Measurements from ENCODE around the gene C2orf76.

Gene C2orf76

DNA sequence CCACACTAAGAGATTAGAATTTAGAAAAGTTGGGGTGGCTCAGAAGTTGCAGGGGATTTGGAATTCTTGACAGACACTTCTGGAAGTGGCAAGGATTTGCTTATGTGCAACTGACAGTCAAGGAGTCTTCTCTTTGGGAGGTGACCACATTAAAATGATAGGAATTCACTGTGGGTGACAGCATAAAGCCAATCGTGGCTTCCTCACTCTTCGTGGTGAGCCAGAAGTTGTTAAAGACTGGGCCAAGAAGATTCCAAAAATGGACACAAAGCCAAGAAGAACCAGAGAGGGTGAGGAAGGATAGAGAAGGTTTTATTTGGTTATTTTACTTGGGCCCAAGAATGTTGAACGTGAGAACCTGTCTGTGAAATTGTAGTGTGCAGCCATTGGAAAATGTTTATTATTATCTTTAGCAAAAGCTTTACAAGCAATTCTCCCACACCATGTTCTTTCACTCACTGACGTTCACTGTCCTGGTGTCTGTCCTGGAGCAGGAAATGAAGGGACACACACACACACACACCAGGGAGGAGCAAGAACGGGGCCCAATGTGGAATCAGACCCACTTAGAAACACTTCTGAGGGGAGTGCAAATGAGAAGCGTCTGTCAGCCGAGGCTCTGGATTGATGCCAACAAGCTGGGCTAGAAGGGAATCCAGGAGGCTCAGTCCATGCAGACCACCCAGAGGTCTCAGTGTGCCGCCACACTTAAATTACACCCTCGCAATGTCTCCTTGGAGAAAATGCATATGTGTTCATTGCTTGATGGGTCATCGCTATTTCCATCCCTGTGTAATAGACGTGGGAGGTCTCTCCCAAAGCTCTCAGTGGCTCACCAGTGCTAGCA, 105.8 kb downstream of the C2orf76 start:
- Histone ChIP-seq H3K27ac (ENCODE audit: low read depth in 2 of 2, low read length in 2 of 2) (no peak overlapping the region), H3K9ac (ENCODE audit: low read depth in 1 of 2, low read length in 2 of 2) (no peak overlapping the region), H3K27me3 (ENCODE audit: control insufficient read depth in 2 of 2, insufficient read depth in 2 of 2, low read length in 2 of 2) (no peaks in the 10 kb centered on the region), H3K4me1 (ENCODE audit: control insufficient read depth in 2 of 2, insufficient read depth in 2 of 2, low read length in 2 of 2) (no peaks in the 10 kb centered on the region), H3K36me3 (ENCODE audit: control insufficient read depth in 2 of 2, insufficient read depth in 2 of 2, low read length in 2 of 2) (peaks cover 0 to 2% of the 10 kb centered on the region in 2 donors), H3K9me3 (ENCODE audit: control insufficient read depth in 2 of 2, low read length in 2 of 2) (no peaks in the 10 kb centered on the region), H3K4me3 (ENCODE audit: low read length in 2 of 2) (no peak overlapping the region)

DNA sequence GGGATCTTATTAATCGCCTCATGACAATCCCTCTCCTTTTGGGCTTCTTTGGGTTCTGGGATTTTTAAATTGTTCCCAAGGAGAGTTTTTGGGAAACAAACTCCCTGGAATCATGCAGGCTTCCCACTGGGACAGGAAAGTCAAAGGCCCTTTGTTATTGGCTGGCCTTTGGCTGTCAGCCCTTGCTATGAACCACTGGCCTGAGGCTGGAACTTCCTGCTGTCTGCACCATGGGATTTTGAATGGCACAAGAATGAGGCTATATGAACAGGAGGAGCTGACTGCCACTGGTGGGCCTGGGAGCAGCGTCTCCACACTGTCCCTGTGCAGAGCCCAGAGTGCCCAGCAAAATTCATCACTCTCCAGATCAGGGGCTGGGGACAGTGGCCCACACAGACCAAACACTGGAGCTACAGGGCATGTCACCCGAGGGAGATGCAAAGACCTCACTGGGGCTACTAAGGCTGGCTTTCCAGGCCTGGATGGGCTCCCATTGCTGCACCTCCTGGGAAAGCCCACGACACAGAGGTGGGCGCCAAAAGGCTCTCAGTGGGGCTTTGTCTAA, 107.3 kb downstream of the C2orf76 start:
- H3K9ac ChIP-seq (ENCODE audit: low read depth in 1 of 2, low read length in 2 of 2) = no peak overlapping the region
- no peaks in the 10 kb centered on the region for H3K9me3 ChIP-seq (ENCODE audit: control insufficient read depth in 2 of 2, low read length in 2 of 2)
- H3K36me3 ChIP-seq (ENCODE audit: control insufficient read depth in 2 of 2, insufficient read depth in 2 of 2, low read length in 2 of 2) = peaks cover 3% of the 10 kb centered on the region in 2 donors
- H3K27me3 ChIP-seq (ENCODE audit: control insufficient read depth in 2 of 2, insufficient read depth in 2 of 2, low read length in 2 of 2) = no peaks in the 10 kb centered on the region
- H3K4me1 ChIP-seq (ENCODE audit: control insufficient read depth in 2 of 2, insufficient read depth in 2 of 2, low read length in 2 of 2) = no peaks in the 10 kb centered on the region
- no peak overlapping the region for H3K4me3 ChIP-seq (ENCODE audit: low read length in 2 of 2)
- H3K27ac ChIP-seq (ENCODE audit: low read depth in 2 of 2, low read length in 2 of 2) = no peak overlapping the region

DNA sequence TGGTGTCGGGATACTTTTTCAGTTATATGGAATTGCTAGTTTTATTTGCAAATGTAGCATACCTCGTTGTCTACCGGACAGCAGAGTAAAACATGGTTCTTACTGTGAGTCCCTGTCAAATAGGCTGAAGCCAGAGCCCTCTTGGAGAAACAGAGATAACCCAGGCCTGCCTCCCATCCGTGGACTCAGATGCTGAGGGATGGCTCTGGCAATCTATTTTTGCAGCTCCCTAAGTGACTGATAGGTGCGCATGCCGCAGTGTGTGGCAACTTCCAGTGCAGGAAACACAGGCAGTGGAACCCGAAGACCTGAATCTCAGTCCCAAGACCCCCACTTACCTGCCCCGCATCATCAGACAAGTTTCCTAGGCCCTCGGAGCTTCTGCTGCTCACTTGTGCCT, 109.4 kb downstream of the C2orf76 start:
- no peak overlapping the region for H3K9ac ChIP-seq (ENCODE audit: low read depth in 1 of 2, low read length in 2 of 2)
- no peak overlapping the region for H3K27ac ChIP-seq (ENCODE audit: low read depth in 2 of 2, low read length in 2 of 2)
- H3K36me3 ChIP-seq (ENCODE audit: control insufficient read depth in 2 of 2, insufficient read depth in 2 of 2, low read length in 2 of 2) = peaks cover 3% of the 10 kb centered on the region in 2 donors
- H3K9me3 ChIP-seq (ENCODE audit: control insufficient read depth in 2 of 2, low read length in 2 of 2) = no peaks in the 10 kb centered on the region
- H3K4me3 ChIP-seq (ENCODE audit: low read length in 2 of 2) = no peak overlapping the region
- no peaks in the 10 kb centered on the region for H3K27me3 ChIP-seq (ENCODE audit: control insufficient read depth in 2 of 2, insufficient read depth in 2 of 2, low read length in 2 of 2)
- no peaks in the 10 kb centered on the region for H3K4me1 ChIP-seq (ENCODE audit: control insufficient read depth in 2 of 2, insufficient read depth in 2 of 2, low read length in 2 of 2)

DNA sequence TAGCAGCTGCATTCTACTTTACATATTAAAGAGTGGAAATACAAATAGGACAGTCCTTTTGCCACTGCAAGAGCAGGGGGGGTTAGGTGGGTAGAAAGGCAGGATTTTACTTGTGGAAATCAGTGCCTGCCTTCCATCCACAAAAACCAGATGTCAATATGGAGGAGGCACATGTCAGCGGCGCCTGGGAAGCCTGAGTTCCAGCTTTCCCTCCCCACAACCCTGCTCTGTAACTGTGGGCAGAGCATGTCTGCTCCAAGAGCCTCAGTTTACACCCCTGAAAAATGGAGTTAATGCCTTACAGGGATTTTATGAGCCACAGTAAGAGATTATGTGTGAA, 110.1 kb downstream of the C2orf76 start:
- H3K9me3 ChIP-seq (ENCODE audit: control insufficient read depth in 2 of 2, low read length in 2 of 2) = no peaks in the 10 kb centered on the region
- H3K9ac ChIP-seq (ENCODE audit: low read depth in 1 of 2, low read length in 2 of 2) = no peak overlapping the region
- peaks cover 3% of the 10 kb centered on the region in 2 donors for H3K36me3 ChIP-seq (ENCODE audit: control insufficient read depth in 2 of 2, insufficient read depth in 2 of 2, low read length in 2 of 2)
- no peaks in the 10 kb centered on the region for H3K4me1 ChIP-seq (ENCODE audit: control insufficient read depth in 2 of 2, insufficient read depth in 2 of 2, low read length in 2 of 2)
- no peak overlapping the region for H3K27ac ChIP-seq (ENCODE audit: low read depth in 2 of 2, low read length in 2 of 2)
- H3K27me3 ChIP-seq (ENCODE audit: control insufficient read depth in 2 of 2, insufficient read depth in 2 of 2, low read length in 2 of 2) = no peaks in the 10 kb centered on the region
- no peak overlapping the region for H3K4me3 ChIP-seq (ENCODE audit: low read length in 2 of 2)

DNA sequence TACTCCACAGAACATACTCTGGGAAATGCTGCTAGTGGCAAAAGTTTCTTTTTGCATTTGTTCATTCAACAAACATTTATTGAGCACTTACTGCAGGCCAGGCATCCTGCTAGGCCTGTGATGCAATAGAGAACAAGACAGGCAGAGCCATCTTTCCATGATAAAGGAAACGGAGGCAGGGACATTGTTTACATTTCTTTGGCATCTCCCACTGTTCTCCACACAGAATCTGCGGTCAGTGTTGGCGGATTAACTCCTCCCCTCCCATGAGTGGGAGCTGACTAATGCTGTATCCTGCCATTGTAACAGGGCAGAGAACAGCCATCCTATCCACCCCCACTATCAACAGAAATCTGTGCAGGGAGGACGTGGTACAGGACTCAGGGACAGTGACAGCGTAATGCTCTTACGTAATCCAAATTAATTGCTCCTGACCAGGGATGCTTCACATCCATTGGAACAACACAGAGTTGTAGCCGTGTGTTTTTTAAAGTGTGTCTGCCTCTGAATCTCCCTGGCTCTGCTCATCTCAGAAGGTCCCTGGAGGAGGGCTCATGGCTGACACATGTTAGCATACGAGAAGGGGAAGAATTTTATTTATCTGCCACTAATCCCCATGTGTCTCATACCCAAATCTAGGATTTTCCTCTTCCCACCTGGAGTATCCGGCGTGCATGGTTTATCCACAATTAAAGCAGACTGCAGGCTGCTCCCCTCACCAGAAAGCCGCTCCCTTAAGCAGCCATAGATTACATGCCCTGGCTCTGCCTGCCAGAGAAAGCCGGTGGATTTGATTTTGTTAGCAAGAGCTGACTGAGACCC, 110.7 kb downstream of the C2orf76 start:
- no peak overlapping the region for H3K4me3 ChIP-seq (ENCODE audit: low read length in 2 of 2)
- H3K36me3 ChIP-seq (ENCODE audit: control insufficient read depth in 2 of 2, insufficient read depth in 2 of 2, low read length in 2 of 2) = peaks cover 3% of the 10 kb centered on the region in 2 donors
- no peaks in the 10 kb centered on the region for H3K27me3 ChIP-seq (ENCODE audit: control insufficient read depth in 2 of 2, insufficient read depth in 2 of 2, low read length in 2 of 2)
- H3K9me3 ChIP-seq (ENCODE audit: control insufficient read depth in 2 of 2, low read length in 2 of 2) = no peaks in the 10 kb centered on the region
- no peak overlapping the region for H3K9ac ChIP-seq (ENCODE audit: low read depth in 1 of 2, low read length in 2 of 2)
- no peaks in the 10 kb centered on the region for H3K4me1 ChIP-seq (ENCODE audit: control insufficient read depth in 2 of 2, insufficient read depth in 2 of 2, low read length in 2 of 2)
- no peak overlapping the region for H3K27ac ChIP-seq (ENCODE audit: low read depth in 2 of 2, low read length in 2 of 2)

GRCh38 chr2:119254601-119255080, 112.0 kb downstream of the C2orf76 start:
- Histone ChIP-seq H3K4me3 (ENCODE audit: low read length in 2 of 2) (no peak overlapping the region), H3K4me1 (ENCODE audit: control insufficient read depth in 2 of 2, insufficient read depth in 2 of 2, low read length in 2 of 2) (no peaks in the 10 kb centered on the region), H3K27me3 (ENCODE audit: control insufficient read depth in 2 of 2, insufficient read depth in 2 of 2, low read length in 2 of 2) (no peaks in the 10 kb centered on the region), H3K9ac (ENCODE audit: low read depth in 1 of 2, low read length in 2 of 2) (no peak overlapping the region), H3K9me3 (ENCODE audit: control insufficient read depth in 2 of 2, low read length in 2 of 2) (no peaks in the 10 kb centered on the region), H3K27ac (ENCODE audit: low read depth in 2 of 2, low read length in 2 of 2) (no peak overlapping the region), H3K36me3 (ENCODE audit: control insufficient read depth in 2 of 2, insufficient read depth in 2 of 2, low read length in 2 of 2) (peaks cover 3 to 7% of the 10 kb centered on the region in 2 donors)

DNA sequence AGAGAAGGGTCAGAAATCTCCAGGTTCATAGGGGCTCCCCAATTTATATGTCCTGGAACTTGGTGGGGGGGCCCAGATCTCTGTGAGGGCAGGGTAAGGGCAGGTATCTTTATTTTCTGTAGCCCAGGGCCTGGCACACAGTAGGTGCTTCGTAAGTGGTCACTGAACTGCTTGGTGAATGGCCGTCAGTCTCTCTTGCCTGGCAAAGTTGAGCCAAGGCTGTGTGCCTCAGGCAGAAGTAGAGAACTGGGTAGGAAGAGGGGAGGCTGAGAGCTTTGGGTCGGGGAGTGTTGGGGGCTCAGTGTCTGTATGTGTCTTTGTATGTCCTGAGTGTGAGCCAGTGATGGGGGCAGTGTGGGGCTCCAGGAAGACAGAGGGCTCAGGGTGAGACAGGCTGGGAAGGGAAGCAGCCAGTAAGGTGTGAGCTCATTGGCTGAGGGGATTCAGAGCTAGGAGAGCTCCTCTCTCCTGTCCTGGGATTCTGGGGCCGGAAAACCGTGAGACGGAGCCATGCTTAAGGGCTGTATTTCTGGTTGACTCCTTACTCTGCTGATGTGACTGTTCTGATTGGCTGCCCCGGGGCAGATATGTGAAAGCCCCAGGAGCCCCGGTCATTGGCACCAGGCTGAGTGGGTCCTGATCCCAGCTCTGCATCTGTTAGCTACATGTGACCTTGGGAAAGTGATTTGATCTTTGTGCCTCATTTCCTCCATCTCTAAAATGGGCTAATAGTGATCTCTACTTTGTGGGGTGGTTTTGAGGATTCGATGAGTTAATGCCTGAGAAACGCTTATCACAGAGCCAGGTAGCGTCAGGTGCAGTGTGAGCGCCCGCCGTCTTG, 112.7 kb downstream of the C2orf76 start:
- H3K4me1 ChIP-seq (ENCODE audit: control insufficient read depth in 2 of 2, insufficient read depth in 2 of 2, low read length in 2 of 2) = no peaks in the 10 kb centered on the region
- H3K36me3 ChIP-seq (ENCODE audit: control insufficient read depth in 2 of 2, insufficient read depth in 2 of 2, low read length in 2 of 2) = peaks cover 3 to 8% of the 10 kb centered on the region in 2 donors
- H3K9ac ChIP-seq (ENCODE audit: low read depth in 1 of 2, low read length in 2 of 2) = no peak overlapping the region
- no peak overlapping the region for H3K4me3 ChIP-seq (ENCODE audit: low read length in 2 of 2)
- H3K27ac ChIP-seq (ENCODE audit: low read depth in 2 of 2, low read length in 2 of 2) = no peak overlapping the region
- H3K9me3 ChIP-seq (ENCODE audit: control insufficient read depth in 2 of 2, low read length in 2 of 2) = no peaks in the 10 kb centered on the region
- H3K27me3 ChIP-seq (ENCODE audit: control insufficient read depth in 2 of 2, insufficient read depth in 2 of 2, low read length in 2 of 2) = no peaks in the 10 kb centered on the region

DNA sequence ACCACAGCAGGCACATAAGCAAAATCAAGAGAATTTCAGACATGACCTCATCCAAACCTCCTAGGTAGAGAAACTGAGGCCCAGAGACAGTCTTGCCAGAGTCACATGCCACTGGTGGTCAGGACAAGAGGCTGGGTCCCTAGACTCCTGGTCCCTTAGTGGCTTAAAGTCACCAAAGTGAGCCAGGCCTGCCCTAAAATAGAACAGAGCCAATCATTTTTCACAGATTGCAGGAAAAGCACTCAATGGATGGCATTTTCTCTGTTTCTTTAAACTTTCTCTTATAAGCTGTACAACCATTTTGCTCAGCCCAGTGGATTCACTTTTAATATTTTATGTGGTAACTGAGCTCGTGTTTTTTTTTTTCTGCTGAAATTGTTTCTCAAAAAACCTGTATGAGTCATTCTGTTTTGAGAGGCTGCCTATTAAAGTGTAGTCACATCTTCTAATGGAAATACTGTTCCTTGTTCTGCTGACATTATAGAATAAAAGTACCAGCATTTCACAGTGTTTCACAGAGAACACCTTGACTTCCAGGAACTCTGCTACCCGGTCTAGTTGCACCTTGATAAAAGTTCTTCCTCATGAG, 113.4 kb downstream of the C2orf76 start:
- Histone ChIP-seq H3K4me3 (ENCODE audit: low read length in 2 of 2) (no peak overlapping the region), H3K4me1 (ENCODE audit: control insufficient read depth in 2 of 2, insufficient read depth in 2 of 2, low read length in 2 of 2) (no peaks in the 10 kb centered on the region), H3K36me3 (ENCODE audit: control insufficient read depth in 2 of 2, insufficient read depth in 2 of 2, low read length in 2 of 2) (peaks cover 3 to 11% of the 10 kb centered on the region in 2 donors), H3K27me3 (ENCODE audit: control insufficient read depth in 2 of 2, insufficient read depth in 2 of 2, low read length in 2 of 2) (no peaks in the 10 kb centered on the region), H3K9me3 (ENCODE audit: control insufficient read depth in 2 of 2, low read length in 2 of 2) (no peaks in the 10 kb centered on the region), H3K9ac (ENCODE audit: low read depth in 1 of 2, low read length in 2 of 2) (no peak overlapping the region), H3K27ac (ENCODE audit: low read depth in 2 of 2, low read length in 2 of 2) (no peak overlapping the region)

Data from mucosa of rectum (tissue), 2 donors.